GM12875 (cell line): ENCODE data around the gene RBM34.

Experiments
- H3K4me3 ChIP-seq: one replicate; pipeline ENCODE4 v1.5.1; 2011; ENCODE audit warnings: low read depth, low read length, control low read depth
- CTCF ChIP-seq: IDR thresholded peaks from 2 replicates; pipeline ENCODE4 v1.5.1; 2011; ENCODE audit warnings: low read depth, mild to moderate bottlenecking, control low read depth, inconsistent platforms, low read length, moderate library complexity, borderline replicate concordance; ENCODE audit not compliant: insufficient read depth

The RBM34 gene

GRCh38 chr1:235152235-235152634 is 8.8 kb downstream of the RBM34 start:
- TF ChIP-seq CTCF = no peak
- no peak overlapping the region for H3K4me3 ChIP-seq

- no peak overlapping the region for H3K4me3 ChIP-seq
- TF ChIP-seq CTCF = no peak
Measured at GRCh38 chr1:235151033-235151432, 10.0 kb downstream of the RBM34 start.

- TF ChIP-seq CTCF = no peak
- H3K4me3 ChIP-seq = no peak overlapping the region
Measured at GRCh38 chr1:235149824-235150223, 11.2 kb downstream of the RBM34 start.

GRCh38 chr1:235147269-235147668 is 13.8 kb downstream of the RBM34 start:
- H3K4me3 ChIP-seq = no peak overlapping the region
- TF ChIP-seq CTCF = no peak

- H3K4me3 ChIP-seq = no peak overlapping the region
- no peak for TF ChIP-seq CTCF
Measured at GRCh38 chr1:235145639-235146038, 15.4 kb downstream of the RBM34 start.

GRCh38 chr1:235142991-235143390 is 18.1 kb downstream of the RBM34 start:
- no peak overlapping the region for H3K4me3 ChIP-seq
- TF ChIP-seq CTCF = no peak

GRCh38 chr1:235139315-235139714 is 21.7 kb downstream of the RBM34 start:
- H3K4me3 ChIP-seq = no peak overlapping the region
- TF ChIP-seq CTCF = no peak
